Measurements from ENCODE around the gene HLA-G. TPM values are rescaled to one million over a fixed set of nuclear protein-coding genes. Genes with fewer than 3 reads are reported as not detected.
A peak's percentile ranks its signal among the peaks of the same experiment; 100 is the strongest.

The HLA-G gene
- total RNA-seq, 4 donors from 2014 or later: 0.80 to 1.1 TPM; not detected in 2

DNA sequence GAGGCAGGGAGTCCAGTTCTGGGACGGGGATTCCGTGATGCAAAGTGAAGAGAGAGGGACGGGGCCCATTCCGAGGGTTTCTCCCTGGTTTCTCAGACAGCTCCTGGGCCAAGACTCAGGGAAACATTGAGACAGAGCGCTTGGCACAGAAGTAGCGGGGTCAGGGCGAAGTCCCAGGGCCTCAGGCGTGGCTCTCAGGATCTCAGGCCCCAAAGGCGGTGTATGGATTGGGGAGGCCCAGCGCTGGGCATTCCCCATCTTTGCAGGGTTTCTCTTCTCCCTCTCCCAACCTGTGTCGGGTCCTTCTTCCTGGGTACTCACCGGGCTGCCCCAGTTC is 35.9 kb upstream of the HLA-G start:
- WGBS: 43% methylated on average over 8 of the region's 12 CpGs
- H3K9me3 ChIP-seq: no peaks in the 10 kb centered on the region
- DNase-seq (ENCODE audit: low spot score in 2 of 2): no peak
- H3K36me3 ChIP-seq: no peaks in the 10 kb centered on the region
- H3K27ac ChIP-seq: no peak overlapping the region
- TF ChIP-seq, protein P1, sequence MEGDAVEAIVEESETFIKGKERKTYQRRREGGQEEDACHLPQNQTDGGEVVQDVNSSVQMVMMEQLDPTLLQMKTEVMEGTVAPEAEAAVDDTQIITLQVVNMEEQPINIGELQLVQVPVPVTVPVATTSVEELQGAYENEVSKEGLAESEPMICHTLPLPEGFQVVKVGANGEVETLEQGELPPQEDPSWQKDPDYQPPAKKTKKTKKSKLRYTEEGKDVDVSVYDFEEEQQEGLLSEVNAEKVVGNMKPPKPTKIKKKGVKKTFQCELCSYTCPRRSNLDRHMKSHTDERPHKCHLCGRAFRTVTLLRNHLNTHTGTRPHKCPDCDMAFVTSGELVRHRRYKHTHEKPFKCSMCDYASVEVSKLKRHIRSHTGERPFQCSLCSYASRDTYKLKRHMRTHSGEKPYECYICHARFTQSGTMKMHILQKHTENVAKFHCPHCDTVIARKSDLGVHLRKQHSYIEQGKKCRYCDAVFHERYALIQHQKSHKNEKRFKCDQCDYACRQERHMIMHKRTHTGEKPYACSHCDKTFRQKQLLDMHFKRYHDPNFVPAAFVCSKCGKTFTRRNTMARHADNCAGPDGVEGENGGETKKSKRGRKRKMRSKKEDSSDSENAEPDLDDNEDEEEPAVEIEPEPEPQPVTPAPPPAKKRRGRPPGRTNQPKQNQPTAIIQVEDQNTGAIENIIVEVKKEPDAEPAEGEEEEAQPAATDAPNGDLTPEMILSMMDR (IDR thresholded peaks at IDR 0.05): no peak
- no peak for TF ChIP-seq POLR2A (IDR thresholded peaks at IDR 0.05)
- no peak for TF ChIP-seq POLR2AphosphoS5 (IDR thresholded peaks at IDR 0.05)
- no peak for TF ChIP-seq EP300 (IDR thresholded peaks at IDR 0.05)
- peak overlapping the region; percentile 71 for H3K4me3 ChIP-seq
- peaks cover 18% of the 10 kb centered on the region for H3K27me3 ChIP-seq
- peaks cover 16% of the 10 kb centered on the region for H3K4me1 ChIP-seq

DNA sequence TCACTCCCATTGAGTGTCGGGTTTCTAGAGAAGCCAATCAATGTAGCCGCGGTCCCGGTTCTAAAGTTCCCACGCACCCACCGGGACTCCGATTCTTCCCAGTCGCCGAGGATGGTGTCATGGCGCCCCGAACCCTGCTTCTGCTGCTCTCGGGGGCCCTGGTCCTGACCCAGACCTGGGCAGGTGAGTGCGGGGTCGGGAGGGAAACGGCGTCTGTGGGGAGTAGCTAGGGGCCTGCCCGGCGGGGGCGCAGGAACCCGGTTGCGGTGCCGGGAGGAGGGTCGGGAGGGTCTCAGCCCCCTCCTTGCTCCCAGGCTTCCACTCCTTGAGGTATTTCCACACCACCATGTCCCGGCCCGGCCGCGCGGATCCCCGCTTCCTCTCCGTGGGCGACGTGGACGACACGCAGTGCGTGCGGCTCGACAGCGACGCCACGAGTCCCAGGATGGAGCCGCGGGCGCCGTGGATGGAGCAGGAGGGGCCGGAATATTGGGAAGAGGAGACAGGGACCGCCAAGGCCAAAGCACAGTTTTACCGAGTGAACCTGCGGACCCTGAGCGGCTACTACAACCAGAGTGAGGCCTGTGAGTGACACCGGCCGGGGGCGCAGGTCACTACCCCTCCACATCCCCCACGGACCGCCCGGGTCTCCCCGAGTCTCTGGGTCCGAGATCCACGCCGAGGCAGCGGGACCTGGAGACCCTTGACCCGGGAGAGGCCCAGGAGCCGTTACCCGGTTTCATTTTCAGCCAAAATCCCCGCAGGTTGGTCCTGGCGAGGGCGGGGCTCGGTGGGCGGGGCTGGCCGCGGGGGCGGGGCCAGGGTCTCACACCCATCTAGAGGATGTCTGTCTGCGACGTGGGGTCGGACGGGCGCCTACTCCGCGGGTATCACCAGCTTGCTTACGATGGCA is 35.2 kb upstream of the HLA-G start:
- H3K36me3 ChIP-seq: no peaks in the 10 kb centered on the region
- no peak overlapping the region for H3K27ac ChIP-seq
- no peak for TF ChIP-seq POLR2AphosphoS5 (IDR thresholded peaks at IDR 0.05)
- TF ChIP-seq, protein P1 (IDR thresholded peaks at IDR 0.05): peak; percentile 44 to 72
- peaks cover 16% of the 10 kb centered on the region for H3K4me1 ChIP-seq
- H3K4me3 ChIP-seq: peak overlapping the region; percentile 71
- WGBS: 7% methylated on average over 6 of the region's 79 CpGs
- peaks cover 18% of the 10 kb centered on the region for H3K27me3 ChIP-seq
- peak; percentile 83 to 87 for DNase-seq (ENCODE audit: low spot score in 2 of 2)
- H3K9me3 ChIP-seq: no peaks in the 10 kb centered on the region

- whole genome bisulfite sequencing: 81% methylated on average over 3 of the region's 11 CpGs
- H3K27ac ChIP-seq: no peak overlapping the region
- no peaks in the 10 kb centered on the region for H3K36me3 ChIP-seq
- TF ChIP-seq, protein P1 (IDR thresholded peaks at IDR 0.05): no peak
- TF ChIP-seq EP300 (IDR thresholded peaks at IDR 0.05) (no peak), POLR2AphosphoS5 (IDR thresholded peaks at IDR 0.05) (no peak), POLR2A (IDR thresholded peaks at IDR 0.05) (no peak)
- H3K27me3 ChIP-seq: peaks cover 18% of the 10 kb centered on the region
- no peaks in the 10 kb centered on the region for H3K9me3 ChIP-seq
- DNase-seq (ENCODE audit: low spot score in 2 of 2): no peak
- H3K4me3 ChIP-seq: peak overlapping the region; percentile 71
- H3K4me1 ChIP-seq: peaks cover 16% of the 10 kb centered on the region
These were observed 34.6 kb upstream of the HLA-G start for GRCh38 chr6:29793036-29793356.

- Histone ChIP-seq H3K27ac (no peak overlapping the region), H3K4me3 (no peak overlapping the region), H3K36me3 (no peaks in the 10 kb centered on the region), H3K4me1 (peaks cover 16% of the 10 kb centered on the region), H3K27me3 (peaks cover 18% of the 10 kb centered on the region), H3K9me3 (no peaks in the 10 kb centered on the region)
- TF ChIP-seq POLR2A (IDR thresholded peaks at IDR 0.05): no peak
- TF ChIP-seq POLR2AphosphoS5 (IDR thresholded peaks at IDR 0.05): no peak
- TF ChIP-seq, protein P1 (IDR thresholded peaks at IDR 0.05): no peak
- no peak for TF ChIP-seq EP300 (IDR thresholded peaks at IDR 0.05)
- no peak for DNase-seq (ENCODE audit: low spot score in 2 of 2)
- 89% methylated on average over 3 of the region's 3 CpGs for WGBS
These were observed 33.8 kb upstream of the HLA-G start for GRCh38 chr6:29793796-29794195.

DNA sequence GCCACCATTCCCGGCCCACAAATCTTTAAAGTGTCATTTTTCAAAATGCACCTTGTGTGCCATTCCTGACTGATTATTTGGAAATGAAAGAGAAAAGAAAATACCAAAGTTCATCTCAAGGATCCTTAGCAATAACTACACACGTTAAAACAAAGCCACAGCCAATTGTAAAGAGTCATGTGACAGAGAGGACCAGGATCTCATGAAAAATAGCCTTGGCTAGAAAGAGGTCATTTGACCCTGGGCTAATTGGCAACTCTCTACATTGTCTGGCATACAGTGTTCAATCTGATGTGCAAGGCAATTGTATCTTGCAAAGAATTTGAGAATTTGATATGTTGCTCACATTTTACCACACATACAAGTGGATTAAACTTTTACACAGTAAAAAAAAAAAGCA is 31.6 kb upstream of the HLA-G start:
- H3K4me3 ChIP-seq: no peak overlapping the region
- no peak overlapping the region for H3K27ac ChIP-seq
- no peaks in the 10 kb centered on the region for H3K36me3 ChIP-seq
- H3K27me3 ChIP-seq: peaks cover 23% of the 10 kb centered on the region
- no peak for DNase-seq (ENCODE audit: low spot score in 2 of 2)
- TF ChIP-seq EP300 (IDR thresholded peaks at IDR 0.05) (no peak), POLR2AphosphoS5 (IDR thresholded peaks at IDR 0.05) (no peak), POLR2A (IDR thresholded peaks at IDR 0.05) (no peak)
- TF ChIP-seq, protein P1 (IDR thresholded peaks at IDR 0.05): no peak
- H3K9me3 ChIP-seq: no peaks in the 10 kb centered on the region
- H3K4me1 ChIP-seq: peaks cover 16% of the 10 kb centered on the region
- WGBS: 58% methylated on average over 2 of the region's 2 CpGs
